HG03521 (cell line): ENCODE results near the gene CHI3L1.

ENCODE experiments used
- ATAC-seq: cut with Tn5 transposase; IDR thresholded peaks from one replicate; pipeline ENCODE4 v1.9.1; 2021; ENCODE audit warnings: mild to moderate bottlenecking, moderate library complexity; ENCODE audit not compliant: unreplicated experiment

CHI3L1 gene

GRCh38 chr1:203206129-203206687, 19.7 kb upstream of the CHI3L1 start:
- no peak for ATAC-seq

GRCh38 chr1:203204756-203205155, 18.3 kb upstream of the CHI3L1 start:
- no peak for ATAC-seq

- no peak for ATAC-seq
Observed at GRCh38 chr1:203202431-203203245, 16.1 kb upstream of the CHI3L1 start.

- no peak for ATAC-seq
Observed at GRCh38 chr1:203201516-203202205, 15.2 kb upstream of the CHI3L1 start.

GRCh38 chr1:203200916-203201315, 14.4 kb upstream of the CHI3L1 start:
- ATAC-seq, result no peak

GRCh38 chr1:203199816-203200571, 13.5 kb upstream of the CHI3L1 start:
- no peak for ATAC-seq

GRCh38 chr1:203199481-203199815, 12.9 kb upstream of the CHI3L1 start:
- no peak for ATAC-seq

GRCh38 chr1:203199002-203199401, 12.5 kb upstream of the CHI3L1 start:
- no peak for ATAC-seq

GRCh38 chr1:203197625-203198024, 11.1 kb upstream of the CHI3L1 start:
- ATAC-seq, result no peak

- ATAC-seq, result no peak
Observed at GRCh38 chr1:203196371-203196770, 9.9 kb upstream of the CHI3L1 start.

- ATAC-seq, result no peak
Observed at GRCh38 chr1:203190949-203191348, 4.4 kb upstream of the CHI3L1 start.

GRCh38 chr1:203189951-203190352, 3.4 kb upstream of the CHI3L1 start:
- no peak for ATAC-seq

- ATAC-seq, result no peak
Observed at GRCh38 chr1:203188686-203189232, 2.3 kb upstream of the CHI3L1 start.

GRCh38 chr1:203187689-203188264, 1.3 kb upstream of the CHI3L1 start:
- no peak for ATAC-seq

GRCh38 chr1:203187304-203187685, 791 bp upstream of the CHI3L1 start:
- no peak for ATAC-seq

- ATAC-seq, result no peak
Observed at GRCh38 chr1:203186091-203186445, 436 bp downstream of the CHI3L1 start.

- no peak for ATAC-seq
Observed at GRCh38 chr1:203185585-203185984, 919 bp downstream of the CHI3L1 start.

- no peak for ATAC-seq
Observed at GRCh38 chr1:203185061-203185461, 1.4 kb downstream of the CHI3L1 start.

GRCh38 chr1:203184467-203184866, 2.0 kb downstream of the CHI3L1 start:
- ATAC-seq, result no peak

- no peak for ATAC-seq
Observed at GRCh38 chr1:203183828-203184227, 2.7 kb downstream of the CHI3L1 start.

GRCh38 chr1:203182387-203182953, 4.0 kb downstream of the CHI3L1 start:
- ATAC-seq, result no peak
